GM18499 (cell line): ENCODE data around the gene AGAP3.
"Not testable (repeated sequence)": the region's sequence is repeated elsewhere in the genome, so short reads cannot be mapped to it uniquely, and the experiment has no call there.

ENCODE experiments used
- ATAC-seq: cut with Tn5 transposase; IDR thresholded peaks from one replicate; pipeline ENCODE4 v1.9.1; 2021; ENCODE audit warnings: moderate number of reproducible peaks; ENCODE audit not compliant: insufficient read depth, unreplicated experiment

AGAP3 gene

GRCh38 chr7:151085691-151086620 is at the start of gene AGAP3:
Gene AGAP3 (plus strand): TSS chr7:151086475. CDS start chr7:151086742, 267 bp downstream.
- no peak for ATAC-seq

- peak; percentile 53 for ATAC-seq
Measured at GRCh38 chr7:151038951-151039849, 47.1 kb upstream of the AGAP3 start.

- no peak for ATAC-seq
Measured at GRCh38 chr7:151039850-151040548, 46.3 kb upstream of the AGAP3 start.

GRCh38 chr7:151040616-151041375 is 45.5 kb upstream of the AGAP3 start:
- no peak for ATAC-seq

GRCh38 chr7:151043449-151043848 is 42.8 kb upstream of the AGAP3 start:
- not testable (repeated sequence) for ATAC-seq

- no peak for ATAC-seq
Measured at GRCh38 chr7:151043959-151044358, 42.3 kb upstream of the AGAP3 start.

- no peak for ATAC-seq
Measured at GRCh38 chr7:151045262-151045661, 41.0 kb upstream of the AGAP3 start.

GRCh38 chr7:151045967-151046366 is 40.3 kb upstream of the AGAP3 start:
- no peak for ATAC-seq

GRCh38 chr7:151046603-151047573 is 39.4 kb upstream of the AGAP3 start:
- no peak for ATAC-seq

GRCh38 chr7:151047976-151048815 is 38.1 kb upstream of the AGAP3 start, which contains the start of gene ASIC3:
Gene ASIC3 (plus strand): TSS chr7:151048531. CDS start chr7:151048886, 355 bp downstream.
- no peak for ATAC-seq

GRCh38 chr7:151048911-151049463 is 37.3 kb upstream of the AGAP3 start:
- ATAC-seq = no peak

GRCh38 chr7:151051108-151051507 is 35.2 kb upstream of the AGAP3 start:
- ATAC-seq = no peak

GRCh38 chr7:151053096-151053495 is 33.2 kb upstream of the AGAP3 start:
- ATAC-seq = no peak

GRCh38 chr7:151053751-151054150 is 32.5 kb upstream of the AGAP3 start:
- ATAC-seq = no peak

GRCh38 chr7:151056283-151056665 is 30.0 kb upstream of the AGAP3 start:
- ATAC-seq = no peak

GRCh38 chr7:151056666-151057505 is 29.4 kb upstream of the AGAP3 start:
- ATAC-seq = no peak
